ENCODE results near the gene TMX2.

DNA sequence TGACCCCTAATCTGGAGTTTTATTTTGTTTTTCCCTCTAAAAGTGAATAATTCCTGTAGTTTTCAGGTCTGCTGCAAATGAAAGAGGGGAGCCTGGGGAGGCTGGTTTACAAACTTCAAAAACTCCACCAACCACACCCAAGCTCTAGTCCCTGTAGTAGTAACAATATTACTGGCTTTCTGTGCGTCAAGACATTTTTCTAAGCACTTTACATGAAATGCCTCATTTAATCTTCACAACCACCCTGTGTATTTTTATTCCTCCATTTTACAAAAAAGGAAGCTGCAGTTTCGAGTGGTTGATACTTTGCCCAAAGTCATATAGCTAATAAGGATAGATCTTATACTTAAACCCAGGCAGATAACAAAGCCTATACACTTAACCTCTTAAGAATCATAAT, 72.7 kb downstream of the TMX2 start:
- TF ChIP-seq, protein P1, sequence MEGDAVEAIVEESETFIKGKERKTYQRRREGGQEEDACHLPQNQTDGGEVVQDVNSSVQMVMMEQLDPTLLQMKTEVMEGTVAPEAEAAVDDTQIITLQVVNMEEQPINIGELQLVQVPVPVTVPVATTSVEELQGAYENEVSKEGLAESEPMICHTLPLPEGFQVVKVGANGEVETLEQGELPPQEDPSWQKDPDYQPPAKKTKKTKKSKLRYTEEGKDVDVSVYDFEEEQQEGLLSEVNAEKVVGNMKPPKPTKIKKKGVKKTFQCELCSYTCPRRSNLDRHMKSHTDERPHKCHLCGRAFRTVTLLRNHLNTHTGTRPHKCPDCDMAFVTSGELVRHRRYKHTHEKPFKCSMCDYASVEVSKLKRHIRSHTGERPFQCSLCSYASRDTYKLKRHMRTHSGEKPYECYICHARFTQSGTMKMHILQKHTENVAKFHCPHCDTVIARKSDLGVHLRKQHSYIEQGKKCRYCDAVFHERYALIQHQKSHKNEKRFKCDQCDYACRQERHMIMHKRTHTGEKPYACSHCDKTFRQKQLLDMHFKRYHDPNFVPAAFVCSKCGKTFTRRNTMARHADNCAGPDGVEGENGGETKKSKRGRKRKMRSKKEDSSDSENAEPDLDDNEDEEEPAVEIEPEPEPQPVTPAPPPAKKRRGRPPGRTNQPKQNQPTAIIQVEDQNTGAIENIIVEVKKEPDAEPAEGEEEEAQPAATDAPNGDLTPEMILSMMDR (conservative IDR thresholded peaks at IDR 0.05; ENCODE audit: low read length) = no peak
- TF ChIP-seq EZH2phosphoT487 (IDR thresholded peaks at IDR 0.05; ENCODE audit: borderline replicate concordance, low read depth, low read length) = no peak
